SU-DHL-6 (cell line): ENCODE measurements around the gene CMTM7.

Source experiments
- EZH2phosphoT487 ChIP-seq: fragments of 200-600 bp; sonication (generic), shearing (Covaris generic); conservative IDR thresholded peaks from 2 replicates; pipeline ENCODE4 v1.6.1; 2018; ENCODE audit warnings: mild to moderate bottlenecking, antibody characterized with exemption, low read length, moderate library complexity, mixed read lengths
- TF ChIP-seq, protein P1 (sequence below): fragments of 200-600 bp; sonication (generic); IDR thresholded peaks from one replicate; pipeline ENCODE4 v1.5.1; 2017; ENCODE audit warnings: antibody characterized with exemption, mild to moderate bottlenecking, low read length, moderate library complexity; ENCODE audit not compliant: insufficient read depth, poor library complexity, severe bottlenecking

GRCh38 chr3:32383136-32383711 lies 8.4 kb upstream of the CMTM7 start:
- TF ChIP-seq, protein P1, sequence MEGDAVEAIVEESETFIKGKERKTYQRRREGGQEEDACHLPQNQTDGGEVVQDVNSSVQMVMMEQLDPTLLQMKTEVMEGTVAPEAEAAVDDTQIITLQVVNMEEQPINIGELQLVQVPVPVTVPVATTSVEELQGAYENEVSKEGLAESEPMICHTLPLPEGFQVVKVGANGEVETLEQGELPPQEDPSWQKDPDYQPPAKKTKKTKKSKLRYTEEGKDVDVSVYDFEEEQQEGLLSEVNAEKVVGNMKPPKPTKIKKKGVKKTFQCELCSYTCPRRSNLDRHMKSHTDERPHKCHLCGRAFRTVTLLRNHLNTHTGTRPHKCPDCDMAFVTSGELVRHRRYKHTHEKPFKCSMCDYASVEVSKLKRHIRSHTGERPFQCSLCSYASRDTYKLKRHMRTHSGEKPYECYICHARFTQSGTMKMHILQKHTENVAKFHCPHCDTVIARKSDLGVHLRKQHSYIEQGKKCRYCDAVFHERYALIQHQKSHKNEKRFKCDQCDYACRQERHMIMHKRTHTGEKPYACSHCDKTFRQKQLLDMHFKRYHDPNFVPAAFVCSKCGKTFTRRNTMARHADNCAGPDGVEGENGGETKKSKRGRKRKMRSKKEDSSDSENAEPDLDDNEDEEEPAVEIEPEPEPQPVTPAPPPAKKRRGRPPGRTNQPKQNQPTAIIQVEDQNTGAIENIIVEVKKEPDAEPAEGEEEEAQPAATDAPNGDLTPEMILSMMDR: no peak
- TF ChIP-seq EZH2phosphoT487: no peak
